Fibroblast of skin of left quadriceps (primary cell): ENCODE data around the gene SHB.

Experiments used
- DNase-seq, 2 experiments: peaks; one replicate each; pipeline ENCODE4 v3.0.0-alpha.2; 2013; ENCODE audit warnings: low read depth in 2 of 2

SHB gene

GRCh38 chr9:37953206-37953774 is 115.7 kb downstream of the SHB start:
- no peak for DNase-seq

GRCh38 chr9:37952731-37953130 is 116.3 kb downstream of the SHB start:
- DNase-seq, result no peak

GRCh38 chr9:37951671-37952449 is 117.2 kb downstream of the SHB start:
- DNase-seq, result no peak

- DNase-seq, result no peak
These were observed 118.5 kb downstream of the SHB start for GRCh38 chr9:37950561-37950960.

GRCh38 chr9:37949576-37949975 is 119.5 kb downstream of the SHB start:
- DNase-seq, result no peak

GRCh38 chr9:37948417-37948980 is 120.5 kb downstream of the SHB start:
- no peak for DNase-seq

- DNase-seq, result no peak
These were observed 121.0 kb downstream of the SHB start for GRCh38 chr9:37947977-37948376.

- no peak for DNase-seq
These were observed 121.6 kb downstream of the SHB start for GRCh38 chr9:37947471-37947870.

- DNase-seq, result no peak
These were observed 122.1 kb downstream of the SHB start for GRCh38 chr9:37946971-37947370.

GRCh38 chr9:37946041-37946440 is 123.0 kb downstream of the SHB start:
- no peak for DNase-seq

- no peak for DNase-seq
These were observed 124.2 kb downstream of the SHB start for GRCh38 chr9:37944671-37945481.

GRCh38 chr9:37944266-37944650 is 124.8 kb downstream of the SHB start:
- no peak for DNase-seq

- peak; percentile 81 to 83 for DNase-seq
These were observed 125.4 kb downstream of the SHB start for GRCh38 chr9:37943345-37944265.

- no peak for DNase-seq
These were observed 126.2 kb downstream of the SHB start for GRCh38 chr9:37942621-37943344.

- no peak for DNase-seq
These were observed 127.8 kb downstream of the SHB start for GRCh38 chr9:37941253-37941652.

GRCh38 chr9:37939575-37940095 is 129.4 kb downstream of the SHB start:
- no peak for DNase-seq

- peak; percentile 54 to 60 for DNase-seq
These were observed 130.7 kb downstream of the SHB start for GRCh38 chr9:37938121-37938891.

- DNase-seq, result no peak
These were observed 131.7 kb downstream of the SHB start for GRCh38 chr9:37937366-37937765.

- DNase-seq, result peak; percentile 27 to 41
These were observed 132.1 kb downstream of the SHB start for GRCh38 chr9:37936965-37937364.

GRCh38 chr9:37936376-37936775 is 132.7 kb downstream of the SHB start:
- DNase-seq, result no peak
